WI38 (cell line): ENCODE measurements around the gene SEC23B.

Experiments used
- H3K4me3 ChIP-seq: 2 replicates; pipeline ENCODE4 v1.5.1; 2011; ENCODE audit warnings: low read depth, mild to moderate bottlenecking, control low read depth, low read length
- CTCF ChIP-seq: IDR thresholded peaks from 2 replicates; pipeline ENCODE4 v1.5.1; 2012; ENCODE audit warnings: low read depth, mild to moderate bottlenecking, control low read depth, low read length

Gene SEC23B

GRCh38 chr20:18541741-18542140, 34.0 kb downstream of the SEC23B start:
- no peak overlapping the region for H3K4me3 ChIP-seq
- no peak for TF ChIP-seq CTCF

- no peak for TF ChIP-seq CTCF
- H3K4me3 ChIP-seq, result no peak overlapping the region
Measured at GRCh38 chr20:18543216-18543615, 35.5 kb downstream of the SEC23B start.

GRCh38 chr20:18543932-18544331, 36.2 kb downstream of the SEC23B start:
- H3K4me3 ChIP-seq, result no peak overlapping the region
- no peak for TF ChIP-seq CTCF

GRCh38 chr20:18545566-18545965, 37.8 kb downstream of the SEC23B start:
- TF ChIP-seq CTCF, result no peak
- H3K4me3 ChIP-seq, result no peak overlapping the region

- TF ChIP-seq CTCF, result no peak
- H3K4me3 ChIP-seq, result no peak overlapping the region
Measured at GRCh38 chr20:18548465-18548864, 40.7 kb downstream of the SEC23B start.

GRCh38 chr20:18553746-18554145, 46.0 kb downstream of the SEC23B start:
- H3K4me3 ChIP-seq, result no peak overlapping the region
- no peak for TF ChIP-seq CTCF

- peak within 1 kb of the TSS; percentile 83 for H3K4me3 ChIP-seq
- TF ChIP-seq CTCF, result no peak
Measured at GRCh38 chr20:18566892-18567738, 59.4 kb downstream of the SEC23B start, which contains the start of gene SMIM26. Gene SMIM26, plus strand, starts transcription at chr20:18567432. Its CDS starts 47 bp downstream, at chr20:18567479.
